Right lung (tissue), 5 donors: ENCODE data around the gene LRRC41. TPM values are rescaled to one million over a fixed set of nuclear protein-coding genes. Genes with fewer than 3 reads are reported as not detected.
"Not testable (repeated sequence)": the region's sequence is repeated elsewhere in the genome, so short reads cannot be mapped to it uniquely, and the experiment has no call there.

Experiments used
- DNase-seq, 2 donors: peaks; one replicate each; pipeline ENCODE4 v3.0.0-alpha.2; 2013
- polyA plus RNA-seq, 5 donors: library from polyadenylated mRNA; unstranded; fragments of 120-200 nt; gene quantifications; one replicate each; pipeline versions ENCODE4 v1.2.1 to v1.2.3, GENCODE V29; 2013; ENCODE audit warnings: inconsistent platforms in 1 of 5, low replicate concordance in 1 of 5; ENCODE audit not compliant: insufficient read length in 5 of 5, insufficient read depth in 1 of 5

LRRC41 gene
- polyA plus RNA-seq, 5 donors = 66.0 to 85.9 (median 84.0) TPM

- DNase-seq = no peak
Observed at GRCh38 chr1:46246548-46247435, 56.6 kb downstream of the LRRC41 start.

DNA sequence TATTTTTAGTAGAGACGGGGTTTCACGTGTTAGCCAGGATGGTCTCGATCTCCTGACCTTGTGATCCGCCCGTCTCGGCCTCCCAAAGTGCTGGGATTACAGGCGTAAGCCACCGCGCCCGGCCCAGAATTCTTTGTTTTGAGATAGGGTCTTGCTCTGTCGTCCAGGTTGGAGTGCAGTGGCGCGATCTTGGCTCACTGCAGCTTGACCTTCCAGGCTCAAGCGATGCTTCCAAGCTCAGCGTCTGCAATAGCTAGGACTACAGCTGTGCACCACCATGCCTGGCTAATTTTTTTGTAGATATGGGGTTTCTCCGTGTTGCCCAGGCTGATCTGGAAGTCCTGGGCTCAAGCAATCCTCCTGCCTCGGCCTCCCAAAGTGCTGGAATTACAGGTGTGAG, 57.3 kb downstream of the LRRC41 start:
- not testable (repeated sequence) for DNase-seq

GRCh38 chr1:46244656-46245371, 58.6 kb downstream of the LRRC41 start:
- no peak for DNase-seq

DNA sequence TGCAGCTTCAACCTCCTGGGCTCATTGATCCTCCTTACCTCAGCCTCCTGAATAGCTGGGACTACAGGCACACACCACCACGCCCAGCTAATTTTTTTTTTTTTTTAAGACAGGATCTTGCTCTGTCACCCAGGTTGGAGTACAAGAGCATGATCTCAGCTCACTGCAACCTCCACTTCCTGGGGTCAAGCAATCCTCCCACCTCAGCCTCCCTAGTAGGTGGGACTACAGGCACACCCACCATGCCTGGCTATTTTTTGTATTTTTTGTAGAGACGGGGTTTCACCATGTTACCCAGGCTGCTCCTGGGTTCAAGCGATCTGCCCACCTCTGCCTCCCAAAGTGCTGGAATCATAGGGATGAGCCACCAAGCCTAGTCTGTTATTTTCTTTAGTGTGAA, 59.6 kb downstream of the LRRC41 start:
- DNase-seq = not testable (repeated sequence)

DNA sequence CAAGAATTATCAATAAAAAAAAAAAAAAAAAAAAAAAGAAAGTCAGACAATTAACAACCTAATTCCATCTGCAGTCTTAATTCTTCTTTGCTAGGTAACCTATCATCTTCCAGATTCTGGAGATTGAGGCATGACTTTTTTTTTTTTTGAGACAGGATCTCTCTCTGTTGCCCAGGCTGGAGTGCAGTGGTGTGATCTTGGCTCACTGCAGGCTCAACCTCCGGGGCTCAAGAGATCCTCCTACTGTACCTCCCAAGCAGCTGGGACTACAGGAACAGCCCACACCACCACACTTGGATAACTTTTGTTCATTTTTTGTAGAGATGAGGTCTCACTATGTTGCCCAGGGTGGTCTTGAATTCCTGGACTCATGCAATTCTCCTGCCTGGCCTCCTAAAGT, 60.5 kb downstream of the LRRC41 start:
- no peak for DNase-seq

GRCh38 chr1:46241733-46242132, 61.7 kb downstream of the LRRC41 start:
- DNase-seq = not testable (repeated sequence)

DNA sequence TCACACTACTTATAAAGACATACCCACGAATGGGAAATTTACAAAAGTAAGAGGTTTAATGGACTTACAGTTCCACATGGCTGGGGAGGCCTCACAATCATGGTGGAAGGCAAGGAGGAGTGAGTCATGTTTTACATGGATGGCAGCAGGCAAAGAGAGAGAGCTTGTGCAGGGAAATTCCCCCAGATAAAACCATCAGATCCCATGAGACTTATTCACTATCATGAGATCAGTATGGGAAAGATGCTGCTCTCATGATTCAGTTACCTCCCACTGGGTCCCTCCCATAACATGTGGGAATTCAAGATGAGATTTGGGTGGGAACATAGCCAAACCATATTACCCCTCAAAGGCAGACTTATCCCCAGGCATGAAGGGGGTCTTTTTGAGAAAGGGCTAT, 64.6 kb downstream of the LRRC41 start:
- DNase-seq = not testable (repeated sequence)

DNA sequence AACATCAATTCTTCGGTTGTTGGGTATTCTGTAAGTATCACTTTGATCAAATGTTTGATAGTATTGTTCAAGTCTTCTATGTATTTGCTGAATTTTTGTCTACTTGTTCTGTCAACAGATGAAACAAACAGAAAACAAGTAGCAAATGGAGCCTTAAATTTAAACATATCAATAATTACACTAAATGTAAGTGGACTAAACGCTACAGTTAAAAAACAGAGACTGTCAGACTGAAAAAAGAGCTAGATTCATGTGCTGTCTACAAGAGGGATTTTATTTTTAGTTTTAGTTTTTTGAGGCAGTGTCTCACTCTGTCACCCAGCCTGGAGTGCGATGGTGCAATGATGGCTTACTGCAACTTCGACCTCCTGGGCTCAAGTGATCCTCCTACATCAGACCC, 66.5 kb downstream of the LRRC41 start:
- no peak for DNase-seq

GRCh38 chr1:46231231-46231630, 72.2 kb downstream of the LRRC41 start:
- DNase-seq = not testable (repeated sequence)

Other genes starting within 250 kb of the LRRC41 start
- gene PIK3R3, start 171.0 kb downstream of the LRRC41 start, polyA plus RNA-seq = 10 to 100 TPM; 16.4 to 35.7 (median 22.5) TPM
- gene TSPAN1, start 128.5 kb downstream of the LRRC41 start, polyA plus RNA-seq = 10 to 100 TPM in 2 of 5 donors, 1 to 10 TPM in 3; 2.0 to 15.0 (median 8.9) TPM
- gene P3R3URF, start 127.1 kb downstream of the LRRC41 start, polyA plus RNA-seq = not detected
- gene POMGNT1, start 105.2 kb downstream of the LRRC41 start, polyA plus RNA-seq = 10 to 100 TPM; 57.1 to 80.9 (median 74.9) TPM
- 1 to 10 TPM in 3 of 5 donors, under 1 TPM in 2; 0.79 to 1.3 (median 1.2) TPM for gene LURAP1, start 100.3 kb downstream of the LRRC41 start, polyA plus RNA-seq
- 10 to 100 TPM in 3 of 5 donors, 1 to 10 TPM in 2; 6.2 to 15.6 (median 12.9) TPM for gene RAD54L, start 55.9 kb downstream of the LRRC41 start, polyA plus RNA-seq
- gene UQCRH, start 82 bp upstream of the LRRC41 start, polyA plus RNA-seq = 100 to 1,000 TPM; 304 to 405 (median 324) TPM
- 10 to 100 TPM; 20.6 to 25.0 (median 21.9) TPM for gene NSUN4, start 37.2 kb upstream of the LRRC41 start, polyA plus RNA-seq
- gene FAAH, start 90.7 kb upstream of the LRRC41 start, polyA plus RNA-seq = 10 to 100 TPM; 14.9 to 24.7 (median 21.4) TPM
- under 1 TPM in 3 of 5 donors, not detected in 2; 0.04 to 0.06 (median 0.05) TPM for gene DMBX1, start 186.2 kb upstream of the LRRC41 start, polyA plus RNA-seq
- gene KNCN, start 248.0 kb upstream of the LRRC41 start, polyA plus RNA-seq = under 1 TPM in 4 of 5 donors, not detected in 1; 0.08 to 0.30 (median 0.13) TPM